Endometrial microvascular endothelial cells (primary cell): ENCODE results near the gene TNFRSF13B. TPM values are rescaled to one million over a fixed set of nuclear protein-coding genes. Genes with fewer than 3 reads are reported as not detected.
"Not testable (repeated sequence)": the region's sequence is repeated elsewhere in the genome, so short reads cannot be mapped to it uniquely, and the experiment has no call there.

Source experiments
- in situ Hi-C: cut with HindIII; loops from 2 replicates; pipeline ENCODE4 v1.10.0; 2017; ENCODE audit warnings: low sequenced_read_pairs, low pct_unique_long_range_greater_than_20kb; ENCODE audit errors: inconsistent ontology term
- total RNA-seq: library from RNA; depleted of rRNA; stranded (reverse); fragments of >200 nt; gene quantifications from one replicate; pipeline ENCODE4 v1.2.3, GENCODE V29; 2015; ENCODE audit errors: inconsistent ontology term

Gene TNFRSF13B
- total RNA-seq, 1 donor from 2014 or later: not detected

- in situ Hi-C loops: no loop called here
These were observed 66.2 kb downstream of the TNFRSF13B start for GRCh38 chr17:16905593-16906191.

DNA sequence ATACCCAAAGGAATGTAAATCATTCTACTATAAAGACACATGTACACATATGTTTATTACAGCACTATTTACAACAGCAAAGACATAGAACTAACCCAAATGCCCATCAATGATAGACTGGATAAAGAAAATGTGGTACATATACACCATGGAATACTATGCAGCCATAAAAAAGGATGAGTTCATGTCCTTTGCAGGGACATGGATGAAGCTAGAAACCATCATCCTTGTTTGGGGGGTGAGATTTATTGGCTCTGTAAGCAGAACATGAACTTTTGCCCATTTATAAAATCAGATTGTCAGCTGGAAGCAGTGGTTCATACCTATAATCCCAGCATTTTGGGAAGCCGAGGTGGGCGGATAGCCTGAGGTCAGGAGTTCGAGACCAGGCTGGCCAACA, 68.8 kb downstream of the TNFRSF13B start:
- in situ Hi-C loops: not testable (repeated sequence)

GRCh38 chr17:16900288-16900882, 71.5 kb downstream of the TNFRSF13B start:
- in situ Hi-C loops: no loop called here

- in situ Hi-C loops: not testable (repeated sequence)
These were observed 74.6 kb downstream of the TNFRSF13B start for GRCh38 chr17:16897211-16897896.

DNA sequence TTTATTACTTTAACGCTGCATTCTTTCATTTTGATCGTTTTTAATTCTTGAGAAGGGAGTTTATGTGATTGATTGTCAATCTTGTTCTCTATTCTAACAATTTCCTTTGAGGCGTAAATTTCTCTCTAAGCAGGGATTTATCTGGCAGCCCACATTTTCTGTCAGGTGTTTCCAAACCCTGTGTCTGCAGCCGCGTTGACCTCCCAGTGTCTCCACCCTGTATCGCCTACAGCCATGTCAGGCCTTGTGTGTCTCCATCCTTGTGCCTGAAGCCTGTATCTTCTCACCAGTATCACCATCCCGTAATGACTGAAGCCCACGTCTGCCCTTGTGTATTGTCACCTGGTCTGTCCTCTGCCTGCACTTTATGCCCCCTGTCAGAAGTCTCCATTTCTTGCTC, 75.7 kb downstream of the TNFRSF13B start:
- in situ Hi-C loops: not testable (repeated sequence)

DNA sequence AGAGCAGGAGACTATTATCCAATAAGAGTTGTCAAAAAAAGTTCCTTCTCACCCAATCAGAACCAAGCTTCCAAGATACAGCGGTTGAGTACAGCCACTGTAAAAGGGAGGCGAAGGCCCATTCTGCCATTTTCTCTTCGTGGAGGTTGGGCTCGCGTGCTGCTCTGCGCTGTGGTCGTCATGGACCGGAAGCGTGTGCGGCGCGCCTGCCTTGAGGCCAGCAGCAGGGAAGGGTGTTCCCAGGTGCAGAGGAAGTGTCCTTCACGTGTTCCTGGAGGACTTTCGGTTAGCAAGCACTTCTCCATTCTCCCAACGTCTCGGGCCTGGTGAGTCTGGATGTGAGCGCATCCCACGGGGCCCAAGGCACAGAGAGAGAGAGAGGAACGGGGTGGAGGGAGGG, 78.4 kb downstream of the TNFRSF13B start:
- in situ Hi-C loops: not testable (repeated sequence)

- in situ Hi-C loops: not testable (repeated sequence)
These were observed 79.0 kb downstream of the TNFRSF13B start for GRCh38 chr17:16892876-16893454.

DNA sequence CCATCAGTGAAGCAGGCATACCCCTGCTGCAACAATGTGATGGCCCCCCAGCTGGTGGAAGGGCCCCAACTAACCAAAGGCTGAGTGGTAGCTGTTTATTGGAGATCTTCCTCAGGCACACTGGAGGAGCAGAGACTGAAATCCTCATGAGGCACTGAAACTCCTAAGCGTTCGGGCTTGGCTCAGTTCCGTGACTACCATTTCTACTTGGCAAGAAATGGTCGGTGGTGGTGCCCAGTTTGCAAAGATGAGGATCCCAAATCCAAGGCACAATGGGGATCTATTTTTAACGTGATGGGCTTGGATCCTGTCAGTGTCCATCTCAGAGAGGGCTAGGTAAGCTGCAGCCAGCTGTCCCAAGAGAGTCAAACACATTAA, 82.8 kb downstream of the TNFRSF13B start:
- in situ Hi-C loops: no loop called here

Other genes with a start within 250 kb of the TNFRSF13B start
- 193 TPM for gene MPRIP, start 70.3 kb upstream of the TNFRSF13B start, total RNA-seq
- gene PLD6, start 234.2 kb upstream of the TNFRSF13B start, total RNA-seq: 5.4 TPM